Naive thymus-derived CD4-positive, alpha-beta T cell (primary cell): ENCODE results near the gene PAX8. TPM values are rescaled to one million over a fixed set of nuclear protein-coding genes. Genes with fewer than 3 reads are reported as not detected.
A peak's percentile ranks its signal among the peaks of the same experiment; 100 is the strongest.

ENCODE experiments used
- ATAC-seq: fragments of 150-1000 bp; cut with Tn5 transposase; 2 replicates; pipeline ENCODE4 v1.10.0; 2021; ENCODE audit warnings: mild to moderate bottlenecking, moderate library complexity
- CTCF ChIA-PET: fragments of 350-600 bp; sonication (Branson Sonifier 250); formaldehyde crosslinking; loops from one replicate; lab custom pipeline; 2021; ENCODE audit warnings: antibody characterized with exemption; lab: Charles Lee
- POLR2A ChIA-PET: fragments of 350-600 bp; sonication (Branson Sonifier 250); formaldehyde crosslinking; loops from one replicate; lab custom pipeline; 2021; ENCODE audit warnings: antibody characterized with exemption, inconsistent platforms; lab: Charles Lee
- DNase-seq, 9 donors: peaks; one replicate each; pipeline versions ENCODE4 v3.0.0 to v3.0.0-alpha.2; 2020 to 2022; ENCODE audit warnings: mixed read lengths in 1 of 9
- H3K27ac ChIP-seq: one replicate; pipeline ENCODE4 v1.7.0; 2013; ENCODE audit warnings: mild to moderate bottlenecking, low read depth, low read length, moderate library complexity
- H3K27me3 ChIP-seq, 2 donors: one replicate each; pipeline ENCODE4 v1.7.0; 2013; ENCODE audit warnings: low read length in 2 of 2, mild to moderate bottlenecking in 2 of 2, moderate library complexity in 2 of 2; ENCODE audit not compliant: control insufficient read depth in 2 of 2, insufficient read depth in 2 of 2
- H3K36me3 ChIP-seq, 3 experiments: 1 replicate in 2 of 3; 2 replicates in 1 of 3; pipeline ENCODE4 v1.7.0; 2013; ENCODE audit warnings: low read length in 3 of 3, mild to moderate bottlenecking in 3 of 3, moderate library complexity in 1 of 3; ENCODE audit not compliant: insufficient read depth in 3 of 3, control insufficient read depth in 2 of 3
- H3K4me1 ChIP-seq, 2 donors: one replicate each; pipeline ENCODE4 v1.7.0; 2013; ENCODE audit warnings: low read length in 2 of 2, mild to moderate bottlenecking in 2 of 2, moderate library complexity in 1 of 2; ENCODE audit not compliant: control insufficient read depth in 2 of 2, insufficient read depth in 2 of 2
- H3K4me3 ChIP-seq: 2 replicates; pipeline ENCODE4 v1.7.0; 2013; ENCODE audit warnings: mild to moderate bottlenecking, low read length
- H3K9me3 ChIP-seq, 3 experiments: 1 replicate in 2 of 3; 2 replicates in 1 of 3; pipeline ENCODE4 v1.7.0; 2013; ENCODE audit warnings: low read length in 3 of 3; ENCODE audit not compliant: control insufficient read depth in 2 of 3
- H3K27ac Mint-ChIP-seq, 9 donors: one replicate each; pipeline ENCODE4 v1.8.0; 2020 to 2022; ENCODE audit warnings: mixed read lengths in 9 of 9, mild to moderate bottlenecking in 8 of 9, moderate library complexity in 5 of 9, inconsistent platforms in 2 of 9
- H3K27me3 Mint-ChIP-seq, 5 donors: one replicate each; pipeline ENCODE4 v1.8.0; 2021 to 2022; ENCODE audit warnings: mixed read lengths in 5 of 5, mild to moderate bottlenecking in 1 of 5
- H3K36me3 Mint-ChIP-seq, 5 donors: one replicate each; pipeline ENCODE4 v1.8.0; 2020 to 2022; ENCODE audit warnings: mixed read lengths in 5 of 5, mild to moderate bottlenecking in 3 of 5, inconsistent platforms in 1 of 5
- H3K4me1 Mint-ChIP-seq, 7 donors: one replicate each; pipeline ENCODE4 v1.8.0; 2020 to 2022; ENCODE audit warnings: mixed read lengths in 7 of 7, mild to moderate bottlenecking in 3 of 7, inconsistent platforms in 1 of 7
- H3K4me3 Mint-ChIP-seq, 10 donors: one replicate each; pipeline ENCODE4 v1.8.0; 2020 to 2022; ENCODE audit warnings: mild to moderate bottlenecking in 10 of 10, mixed read lengths in 10 of 10, moderate library complexity in 6 of 10, inconsistent platforms in 2 of 10
- H3K9me3 Mint-ChIP-seq, 11 donors: one replicate each; pipeline ENCODE4 v1.8.0; 2020 to 2022; ENCODE audit warnings: mixed read lengths in 11 of 11, mild to moderate bottlenecking in 4 of 11, inconsistent platforms in 1 of 11, moderate library complexity in 1 of 11
- intact Hi-C, 2 donors: fragments of 100-400 bp; cut with micrococcal nuclease; formaldehyde crosslinking; loops; one replicate each; pipeline ENCODE4 v1.15.1; 2023
- polyA plus RNA-seq, 2 donors: library from polyadenylated mRNA; unstranded; fragments of 300-500 nt; fragmentation: Illumina TruSeq; gene quantifications; one replicate each; pipeline ENCODE4 v1.2.3, GENCODE V29; 2021
- total RNA-seq, 6 experiments: library from RNA in 5 of 6; stranded (reverse) in 5 of 6; gene quantifications; 1 replicate in 5 of 6; 2 replicates in 1 of 6; pipeline ENCODE4 v1.2.3 and lab custom pipeline; 2021 to 2026

Gene PAX8
- total and polyA plus RNA-seq, 7 experiments from 2014 or later, result 0.09 to 1.5 (median 1.2) TPM

DNA sequence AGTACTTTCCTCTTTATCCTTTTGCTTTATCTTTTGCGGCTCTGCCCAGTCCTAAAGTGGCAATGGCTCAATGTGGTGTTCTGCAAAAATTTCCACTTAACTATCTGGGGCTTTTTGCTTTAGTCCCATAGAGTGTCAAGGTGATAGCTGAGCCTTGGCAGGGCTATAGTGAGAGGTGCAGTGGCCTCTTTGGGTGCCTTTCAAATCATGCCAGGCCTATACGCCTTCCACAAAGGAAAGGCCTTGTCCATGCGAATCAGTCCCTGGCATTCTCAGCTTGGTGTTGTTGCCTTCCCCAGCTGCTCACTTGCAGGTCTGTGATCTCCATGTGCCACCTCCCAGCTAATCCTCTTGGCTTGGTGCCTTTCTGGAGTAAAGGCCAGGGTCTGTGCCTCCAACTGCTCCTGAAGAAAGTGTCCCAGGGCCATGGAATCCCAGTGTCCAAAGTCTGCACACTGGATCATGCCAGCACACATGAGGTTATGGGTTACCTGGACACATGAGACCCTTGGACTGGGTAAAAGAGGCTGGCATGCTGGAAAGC, 26.6 kb downstream of the PAX8 start:
- peaks cover 0 to 10% (median 0%) of the 10 kb centered on the region in 11 donors for H3K9me3 Mint-ChIP-seq
- intact Hi-C loops, result no loop called here

GRCh38 chr2:113251118-113251517, 27.6 kb downstream of the PAX8 start:
- Mint-ChIP-seq H3K27ac (peak overlapping the region; percentile 75 to 94 (median 89)), H3K4me1 (peaks cover 44 to 75% (median 71%) of the 10 kb centered on the region in 7 donors), H3K9me3 (peaks cover 0 to 10% (median 0%) of the 10 kb centered on the region in 11 donors), H3K36me3 (peaks cover 0 to 20% (median 0%) of the 10 kb centered on the region in 5 donors), H3K4me3 (peak overlapping the region; percentile 50 to 80 (median 77)), H3K27me3 (peaks cover 0 to 7% (median 0%) of the 10 kb centered on the region in 5 donors)
- intact Hi-C loops, result no loop called here
- H3K9me3 ChIP-seq, result no peaks in the 10 kb centered on the region
- ChIA-PET CTCF (interaction anchor here (0.6 to 4.7 kb wide), 5 partner anchors 21 to 625 kb away, joined by 3 to 45 read pairs (median 4); no protein-coding TSS in a partner anchor), POLR2A (interaction anchor here (0.7 to 1.6 kb wide), 5 partner anchors 14 to 113 kb away, joined by 3 to 8 read pairs (median 4); no protein-coding TSS in a partner anchor)
- no peaks in the 10 kb centered on the region for H3K27me3 ChIP-seq
- H3K27ac ChIP-seq, result peak overlapping the region; percentile 56
- H3K4me1 ChIP-seq, result peaks cover 46 to 63% of the 10 kb centered on the region in 2 donors
- no peaks in the 10 kb centered on the region for H3K36me3 ChIP-seq
- H3K4me3 ChIP-seq, result peak overlapping the region; percentile 19
- ATAC-seq (peak; percentile 46), DNase-seq (peak in 8 of 9 donors; percentile 38 to 53 (median 47))

More for the DNA sequence above, 26.6 kb downstream of the PAX8 start:
- peak overlapping the region; percentile 19 for H3K4me3 ChIP-seq
- no peaks in the 10 kb centered on the region for H3K27me3 ChIP-seq
- no peak for ATAC-seq
- H3K27me3 Mint-ChIP-seq, result peaks cover 0 to 9% (median 0%) of the 10 kb centered on the region in 5 donors
- H3K27ac ChIP-seq, result peak overlapping the region; percentile 56
- H3K4me3 Mint-ChIP-seq, result peak overlapping the region; percentile 13 to 78 (median 64)
- DNase-seq, result no peak
- CTCF ChIA-PET, result interaction anchor here (1.2 to 4.7 kb wide), 5 partner anchors 47 to 124 kb away, joined by 3 to 45 read pairs (median 6); no protein-coding TSS in a partner anchor
- peak overlapping the region; percentile 70 to 95 (median 89) for H3K27ac Mint-ChIP-seq
- POLR2A ChIA-PET, result interaction anchor here (0.8 to 1.6 kb wide), 4 partner anchors 12 to 114 kb away, joined by 3 to 8 read pairs (median 4); no protein-coding TSS in a partner anchor
- H3K9me3 ChIP-seq, result no peaks in the 10 kb centered on the region
- H3K4me1 Mint-ChIP-seq, result peaks cover 49 to 85% (median 80%) of the 10 kb centered on the region in 7 donors
- H3K36me3 Mint-ChIP-seq, result peaks cover 0 to 21% (median 0%) of the 10 kb centered on the region in 5 donors
- no peaks in the 10 kb centered on the region for H3K36me3 ChIP-seq
- H3K4me1 ChIP-seq, result peaks cover 47 to 69% of the 10 kb centered on the region in 2 donors

DNA sequence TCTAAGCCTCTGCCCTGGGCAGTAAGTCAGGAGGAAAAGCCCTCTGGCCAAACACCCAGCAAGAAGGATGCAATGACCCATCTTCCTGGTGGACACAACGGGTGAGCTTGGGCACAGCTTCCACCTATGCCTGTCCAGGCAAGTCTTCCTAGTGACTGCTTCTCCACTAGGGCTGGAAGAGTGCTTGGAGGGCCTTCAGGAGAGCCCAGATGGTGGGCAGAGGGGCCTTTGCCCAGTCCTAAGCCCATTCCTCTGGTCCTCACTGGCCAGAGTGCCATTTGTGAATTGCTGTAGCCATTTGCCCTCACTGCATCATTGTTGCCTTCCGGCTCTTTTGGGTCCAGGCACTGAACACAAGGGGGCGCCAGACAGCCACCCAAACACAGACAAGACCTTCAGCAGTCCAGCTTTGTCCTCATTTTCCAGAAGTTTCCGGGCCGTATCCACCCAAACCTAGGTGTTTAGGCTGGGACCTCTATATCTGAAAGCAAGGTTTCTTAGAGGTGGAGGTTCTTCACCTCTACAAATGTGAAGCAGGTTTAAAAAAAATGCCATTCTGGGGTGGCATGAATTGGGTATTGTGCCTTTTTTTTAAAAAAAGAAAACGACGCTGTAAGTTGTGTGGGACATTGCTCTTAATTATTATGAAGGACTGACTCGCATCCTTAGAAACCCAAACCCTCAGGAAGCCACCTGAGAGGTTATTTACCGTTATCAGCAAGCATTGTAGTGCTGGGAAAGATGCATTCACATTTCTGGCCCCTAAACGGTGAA, 29.5 kb downstream of the PAX8 start:
- H3K36me3 Mint-ChIP-seq, result peaks cover 0 to 7% (median 0%) of the 10 kb centered on the region in 5 donors
- peaks cover 0 to 10% (median 0%) of the 10 kb centered on the region in 11 donors for H3K9me3 Mint-ChIP-seq
- ChIA-PET POLR2A (interaction anchor here (1.4 kb wide), 1 partner anchor 70 kb away, joined by 4 read pairs; no protein-coding TSS in a partner anchor), CTCF (interaction anchor here (1.1 to 4.7 kb wide), 5 partner anchors 44 to 141 kb away, joined by 4 to 45 read pairs (median 4); no protein-coding TSS in a partner anchor)
- peak overlapping the region; percentile 43 to 94 (median 87) for H3K27ac Mint-ChIP-seq
- DNase-seq (peak; percentile 53 to 84 (median 71)), ATAC-seq (peak; percentile 81)
- peak overlapping the region in 5 of 10 donors; percentile 3 to 63 (median 33) for H3K4me3 Mint-ChIP-seq
- peaks cover 40 to 46% of the 10 kb centered on the region in 2 donors for H3K4me1 ChIP-seq
- intact Hi-C loops, result loop anchor here (1.0 to 5.0 kb wide), 5 partner anchors 45 to 143 kb away; no protein-coding TSS in a partner anchor
- peaks cover 32 to 58% (median 51%) of the 10 kb centered on the region in 7 donors for H3K4me1 Mint-ChIP-seq
- H3K27ac ChIP-seq, result peak overlapping the region; percentile 6
- H3K27me3 ChIP-seq, result no peaks in the 10 kb centered on the region
- H3K36me3 ChIP-seq, result no peaks in the 10 kb centered on the region
- no peak overlapping the region for H3K4me3 ChIP-seq
- no peaks in the 10 kb centered on the region for H3K9me3 ChIP-seq
- no peaks in the 10 kb centered on the region for H3K27me3 Mint-ChIP-seq

- no peak overlapping the region for H3K27ac Mint-ChIP-seq
- Histone ChIP-seq H3K27ac (no peak overlapping the region), H3K4me1 (peaks cover 21% of the 10 kb centered on the region in 2 donors), H3K36me3 (no peaks in the 10 kb centered on the region), H3K27me3 (no peaks in the 10 kb centered on the region), H3K9me3 (no peaks in the 10 kb centered on the region), H3K4me3 (no peak overlapping the region)
- ChIA-PET POLR2A (interaction anchor here (1.4 to 1.6 kb wide), 2 partner anchors 11 to 124 kb away, joined by 4 to 5 read pairs; no protein-coding TSS in a partner anchor), CTCF (interaction anchor here (0.7 to 2.6 kb wide), 11 partner anchors 8 to 143 kb away, joined by 3 to 19 read pairs (median 4); no protein-coding TSS in a partner anchor)
- H3K4me3 Mint-ChIP-seq, result no peak overlapping the region
- ATAC-seq, result no peak
- H3K4me1 Mint-ChIP-seq, result peaks cover 18 to 37% (median 27%) of the 10 kb centered on the region in 7 donors
- no peak for DNase-seq
- no peaks in the 10 kb centered on the region for H3K9me3 Mint-ChIP-seq
- H3K27me3 Mint-ChIP-seq, result no peaks in the 10 kb centered on the region
- intact Hi-C loops, result loop anchor here (5.0 kb wide), 2 partner anchors 109 to 146 kb away; no protein-coding TSS in a partner anchor
- H3K36me3 Mint-ChIP-seq, result no peaks in the 10 kb centered on the region
Observed at GRCh38 chr2:113246606-113247005, 32.1 kb downstream of the PAX8 start.

DNA sequence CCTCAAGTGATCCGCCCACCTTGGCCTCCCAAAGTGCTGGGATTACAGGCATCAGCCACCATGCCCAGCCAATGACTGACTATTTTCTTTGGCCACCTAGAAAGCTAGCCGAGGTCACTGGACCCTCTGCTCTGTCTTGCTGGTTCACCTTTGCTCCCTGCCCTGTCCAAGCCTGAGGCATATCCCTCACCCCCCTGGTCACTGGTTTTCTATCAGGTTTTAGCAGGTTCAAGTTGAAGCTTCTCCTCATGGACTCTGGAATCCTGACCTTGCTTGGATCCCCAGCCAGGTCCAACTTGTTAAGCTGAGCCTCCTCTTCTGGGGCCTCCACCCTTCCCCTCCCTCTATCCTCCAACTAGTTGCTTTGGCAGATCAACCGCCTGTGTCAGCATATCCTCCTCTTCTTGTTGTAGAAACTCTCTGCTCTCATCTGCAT, 33.4 kb downstream of the PAX8 start:
- Histone ChIP-seq H3K4me3 (no peak overlapping the region), H3K27ac (no peak overlapping the region), H3K4me1 (peaks cover 9 to 10% of the 10 kb centered on the region in 2 donors), H3K9me3 (no peaks in the 10 kb centered on the region), H3K36me3 (no peaks in the 10 kb centered on the region), H3K27me3 (no peaks in the 10 kb centered on the region)
- DNase-seq (no peak), ATAC-seq (no peak)
- Mint-ChIP-seq H3K27me3 (no peaks in the 10 kb centered on the region), H3K9me3 (no peaks in the 10 kb centered on the region), H3K4me1 (peaks cover 10 to 32% (median 13%) of the 10 kb centered on the region in 7 donors), H3K4me3 (no peak overlapping the region), H3K36me3 (no peaks in the 10 kb centered on the region), H3K27ac (peak overlapping the region in 4 of 9 donors; percentile 5 to 57 (median 36))
- POLR2A ChIA-PET, result no interaction called here
- intact Hi-C loops, result loop anchor here (5.0 kb wide), 2 partner anchors 108 to 147 kb away; no protein-coding TSS in a partner anchor
- CTCF ChIA-PET, result interaction anchor here (0.7 to 2.6 kb wide), 5 partner anchors 13 to 125 kb away, joined by 3 to 19 read pairs (median 4); no protein-coding TSS in a partner anchor

- no peak for DNase-seq
- Mint-ChIP-seq H3K4me1 (peaks cover 0 to 29% (median 0%) of the 10 kb centered on the region in 7 donors), H3K27me3 (no peaks in the 10 kb centered on the region), H3K27ac (peak overlapping the region in 1 of 9 donors; percentile 67), H3K36me3 (peaks cover 0 to 2% (median 0%) of the 10 kb centered on the region in 5 donors), H3K9me3 (no peaks in the 10 kb centered on the region), H3K4me3 (no peak overlapping the region)
- Histone ChIP-seq H3K4me3 (no peak overlapping the region), H3K4me1 (no peaks in the 10 kb centered on the region), H3K36me3 (no peaks in the 10 kb centered on the region), H3K27ac (no peak overlapping the region), H3K27me3 (no peaks in the 10 kb centered on the region), H3K9me3 (no peaks in the 10 kb centered on the region)
- ATAC-seq, result no peak
- ChIA-PET POLR2A (no interaction called here), CTCF (no interaction called here)
- intact Hi-C loops, result no loop called here
Observed at GRCh38 chr2:113242327-113242726, 36.4 kb downstream of the PAX8 start.
